Panc1 (cell line): ENCODE data around the gene TMEM256. TPM values are rescaled to one million over a fixed set of nuclear protein-coding genes. Genes with fewer than 3 reads are reported as not detected.

ENCODE experiments used
- ATAC-seq: fragments of 200-7000 bp; cut with Tn5 transposase; 2 replicates; pipeline ENCODE4 v1.9.1; 2020; ENCODE audit warnings: mild to moderate bottlenecking, moderate library complexity
- BruUV-seq: library from RNA; stranded (reverse); fragments of 400-500 nt; replicated peaks from 2 replicates; lab custom pipeline; 2021; lab: Mats Ljungman, UMichigan
- CTCF ChIA-PET: fragments of 300-600 bp; sonication (Branson Sonifier 250); formaldehyde crosslinking; loops from one replicate; lab custom pipeline; 2022; ENCODE audit warnings: antibody characterized with exemption; lab: Charles Lee
- POLR2A ChIA-PET: fragments of 300-600 bp; sonication (Branson Sonifier 250); formaldehyde crosslinking; loops from one replicate; lab custom pipeline; 2022; ENCODE audit warnings: antibody characterized with exemption; lab: Charles Lee
- DNase-seq: peaks from one replicate; pipeline ENCODE4 v3.0.0-alpha.2; 2010; ENCODE audit warnings: low read depth, low spot score
- H3K27ac ChIP-seq: 2 replicates; pipeline ENCODE4 v1.5.1; 2011; ENCODE audit warnings: mild to moderate bottlenecking, low read length, inconsistent platforms
- H3K27me3 ChIP-seq: fragments of 200-500 bp; sonication (Bioruptor generic); 2 replicates; pipeline ENCODE4 v1.6.0; 2014; ENCODE audit warnings: low read length, inconsistent platforms; ENCODE audit not compliant: control insufficient read depth, insufficient read depth
- H3K36me3 ChIP-seq: fragments of 200-500 bp; sonication (Bioruptor generic); 2 replicates; pipeline ENCODE4 v1.5.1; 2014; ENCODE audit warnings: inconsistent platforms, mild to moderate bottlenecking, low read length, moderate library complexity; ENCODE audit not compliant: control insufficient read depth, insufficient read depth
- H3K4me1 ChIP-seq: 2 replicates; pipeline ENCODE4 v1.5.1; 2011; ENCODE audit warnings: inconsistent platforms, mild to moderate bottlenecking, low read length, moderate library complexity; ENCODE audit not compliant: control insufficient read depth, insufficient read depth
- H3K4me3 ChIP-seq, 2 experiments: 2 replicates each; pipeline ENCODE4 v1.5.1; 2011 to 2012; ENCODE audit warnings: low read depth in 2 of 2, low read length in 2 of 2, mild to moderate bottlenecking in 2 of 2, inconsistent platforms in 1 of 2, moderate library complexity in 1 of 2
- H3K9me3 ChIP-seq: fragments of 200-500 bp; sonication (Bioruptor generic); 2 replicates; pipeline ENCODE4 v1.5.1; 2014; ENCODE audit warnings: low read depth, mild to moderate bottlenecking, inconsistent platforms, low read length, moderate library complexity; ENCODE audit not compliant: control insufficient read depth, insufficient read depth
- POLR2AphosphoS5 ChIP-seq: IDR thresholded peaks from 2 replicates; pipeline ENCODE4 v1.6.1; 2012; ENCODE audit warnings: mild to moderate bottlenecking, low read depth, low read length, moderate library complexity
- REST ChIP-seq, 2 experiments: IDR thresholded peaks; 2 replicates each; pipeline ENCODE4 v1.6.1; 2011 to 2012; ENCODE audit warnings: low read depth in 2 of 2, control low read depth in 1 of 2, low read length in 1 of 2, mild to moderate bottlenecking in 1 of 2, moderate library complexity in 1 of 2; ENCODE audit not compliant: insufficient read depth in 1 of 2
- SIN3A ChIP-seq: IDR thresholded peaks from 2 replicates; pipeline ENCODE4 v1.6.1; 2012; ENCODE audit warnings: low read depth, mild to moderate bottlenecking, low read length, moderate library complexity, borderline replicate concordance; ENCODE audit not compliant: insufficient read depth
- TCF7L2 ChIP-seq: IDR thresholded peaks from 2 replicates; pipeline ENCODE4 v1.6.1; 2011; ENCODE audit warnings: mild to moderate bottlenecking, low read depth, low read length, inconsistent platforms
- in situ Hi-C: cut with HindIII; loops from 2 replicates; pipeline ENCODE4 v1.10.0; 2016; ENCODE audit warnings: low sequenced_read_pairs, low pct_unique_long_range_greater_than_20kb
- intact Hi-C: fragments of 100-400 bp; cut with micrococcal nuclease; formaldehyde crosslinking; loops from one replicate; pipeline ENCODE4 v1.10.0; 2022; ENCODE audit not compliant: unreplicated experiment
- total RNA-seq: library from RNA; stranded (reverse); gene quantifications from one replicate; pipeline ENCODE4 v1.2.1, GENCODE V29; 2021; ENCODE audit not compliant: unreplicated experiment
- TF ChIP-seq, protein P1 (sequence below): fragments of 450-650 bp; IDR thresholded peaks from 2 replicates; pipeline ENCODE4 v1.5.1; 2017; ENCODE audit warnings: mild to moderate bottlenecking

TMEM256 gene
- total RNA-seq, 1 experiment from 2014 or later, result 35.8 TPM

- H3K27ac ChIP-seq, result no peak overlapping the region
- no peak overlapping the region for H3K4me3 ChIP-seq
- TF ChIP-seq POLR2AphosphoS5 (no peak), TCF7L2 (no peak), SIN3A (no peak), REST (IDR thresholded peaks at IDR 0.05; ENCODE audit: insufficient read depth in 1 of 2, low read depth in 2 of 2, low read length in 1 of 2) (no peak)
- TF ChIP-seq, protein P1, sequence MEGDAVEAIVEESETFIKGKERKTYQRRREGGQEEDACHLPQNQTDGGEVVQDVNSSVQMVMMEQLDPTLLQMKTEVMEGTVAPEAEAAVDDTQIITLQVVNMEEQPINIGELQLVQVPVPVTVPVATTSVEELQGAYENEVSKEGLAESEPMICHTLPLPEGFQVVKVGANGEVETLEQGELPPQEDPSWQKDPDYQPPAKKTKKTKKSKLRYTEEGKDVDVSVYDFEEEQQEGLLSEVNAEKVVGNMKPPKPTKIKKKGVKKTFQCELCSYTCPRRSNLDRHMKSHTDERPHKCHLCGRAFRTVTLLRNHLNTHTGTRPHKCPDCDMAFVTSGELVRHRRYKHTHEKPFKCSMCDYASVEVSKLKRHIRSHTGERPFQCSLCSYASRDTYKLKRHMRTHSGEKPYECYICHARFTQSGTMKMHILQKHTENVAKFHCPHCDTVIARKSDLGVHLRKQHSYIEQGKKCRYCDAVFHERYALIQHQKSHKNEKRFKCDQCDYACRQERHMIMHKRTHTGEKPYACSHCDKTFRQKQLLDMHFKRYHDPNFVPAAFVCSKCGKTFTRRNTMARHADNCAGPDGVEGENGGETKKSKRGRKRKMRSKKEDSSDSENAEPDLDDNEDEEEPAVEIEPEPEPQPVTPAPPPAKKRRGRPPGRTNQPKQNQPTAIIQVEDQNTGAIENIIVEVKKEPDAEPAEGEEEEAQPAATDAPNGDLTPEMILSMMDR, result no peak
- no TSS peak for BruUV-seq
- in situ Hi-C loops, result no loop called here
- ChIA-PET CTCF (no interaction called here), POLR2A (no interaction called here)
- intact Hi-C loops, result no loop called here
- DNase-seq (no peak), ATAC-seq (no peak)
- no peaks in the 10 kb centered on the region for H3K27me3 ChIP-seq
- H3K36me3 ChIP-seq, result no peaks in the 10 kb centered on the region
- peaks cover 3% of the 10 kb centered on the region for H3K4me1 ChIP-seq
- H3K9me3 ChIP-seq, result no peaks in the 10 kb centered on the region
These were observed 5.3 kb downstream of the TMEM256 start for GRCh38 chr17:7398612-7399011.

DNA sequence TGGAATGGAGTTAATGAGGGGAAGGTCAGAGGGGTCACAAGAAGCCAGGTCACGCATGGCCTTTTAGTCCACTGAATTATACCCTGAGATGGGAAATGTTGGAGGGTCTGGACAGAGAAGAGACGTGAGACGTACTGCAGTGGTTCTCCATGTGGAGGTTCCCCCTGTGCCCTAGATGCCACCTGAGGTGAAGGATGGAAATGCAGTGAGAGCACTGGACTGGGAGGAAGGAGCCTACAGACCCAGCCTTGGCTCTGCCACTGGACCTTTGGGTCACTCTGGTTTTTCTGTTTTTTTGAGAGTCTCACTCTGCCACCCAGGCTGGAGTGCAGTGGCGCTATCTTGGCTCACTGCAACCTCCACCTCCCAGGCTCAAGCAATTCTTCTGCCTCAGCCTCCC is 7.8 kb downstream of the TMEM256 start:
- no TSS peak for BruUV-seq
- DNase-seq, result no peak
- no peak overlapping the region for H3K4me3 ChIP-seq
- intact Hi-C loops, result no loop called here
- ChIA-PET POLR2A (no interaction called here), CTCF (no interaction called here)
- H3K27ac ChIP-seq, result no peak overlapping the region
- in situ Hi-C loops, result no loop called here
- H3K36me3 ChIP-seq, result no peaks in the 10 kb centered on the region
- no peaks in the 10 kb centered on the region for H3K9me3 ChIP-seq
- no peaks in the 10 kb centered on the region for H3K4me1 ChIP-seq
- TF ChIP-seq TCF7L2, result no peak
- TF ChIP-seq SIN3A, result no peak
- no peak for TF ChIP-seq REST (IDR thresholded peaks at IDR 0.05; ENCODE audit: insufficient read depth in 1 of 2, low read depth in 2 of 2, low read length in 1 of 2)
- no peak for TF ChIP-seq POLR2AphosphoS5
- TF ChIP-seq, protein P1, result no peak
- no peak for ATAC-seq
- H3K27me3 ChIP-seq, result no peaks in the 10 kb centered on the region
